HEK293 (cell line): ENCODE measurements around the gene GPX4.

Experiments
- CTCF ChIP-seq: fragments of 450-650 bp; formaldehyde crosslinking; IDR thresholded peaks from 2 replicates; pipeline ENCODE4 v1.5.1; 2016; ENCODE audit warnings: missing biosample characterization, missing genetic modification characterization
- MYNN ChIP-seq: fragments of 450-650 bp; formaldehyde crosslinking; IDR thresholded peaks from 2 replicates; pipeline ENCODE4 v1.5.1; 2016; ENCODE audit warnings: missing biosample characterization, missing genetic modification characterization, borderline replicate concordance
- ZBTB1 ChIP-seq: fragments of 450-650 bp; formaldehyde crosslinking; IDR thresholded peaks from 2 replicates; pipeline ENCODE4 v1.5.1; 2016; ENCODE audit warnings: missing biosample characterization, missing genetic modification characterization
- ZNF398 ChIP-seq: fragments of 450-650 bp; formaldehyde crosslinking; IDR thresholded peaks from 2 replicates; pipeline ENCODE4 v1.5.1; 2017; ENCODE audit warnings: missing biosample characterization, missing genetic modification characterization
- ZSCAN30 ChIP-seq: fragments of 450-650 bp; IDR thresholded peaks from 2 replicates; pipeline ENCODE4 v1.5.1; 2018; ENCODE audit warnings: missing biosample characterization, mild to moderate bottlenecking, missing genetic modification characterization, moderate library complexity

- TF ChIP-seq ZSCAN30 (no peak), CTCF (no peak), ZBTB1 (tag by site-specific recombination) (no peak), MYNN (tag by site-specific recombination) (no peak), ZNF398 (tag by site-specific recombination) (no peak)
Measured at GRCh38 chr19:1123381-1123780, 19.6 kb downstream of the GPX4 start.
